KMS-11 (cell line): Measurements from ENCODE around the gene DUOX1.

Source experiments
- H2AFZ ChIP-seq: fragments of 200-600 bp; sonication (generic); 2 replicates; pipeline ENCODE4 v1.6.1; 2016; ENCODE audit warnings: antibody characterized with exemption, mixed run types, low read depth
- H3K27ac ChIP-seq: fragments of 200-600 bp; sonication (generic); 2 replicates; pipeline ENCODE4 v1.6.1; 2016; ENCODE audit warnings: mild to moderate bottlenecking, mixed run types
- H3K27me3 ChIP-seq: fragments of 200-600 bp; sonication (generic); 2 replicates; pipeline ENCODE4 v1.6.1; 2017; ENCODE audit warnings: mild to moderate bottlenecking, low read depth, mixed run types, moderate library complexity; ENCODE audit not compliant: insufficient read depth
- H3K36me3 ChIP-seq: fragments of 200-600 bp; sonication (generic); 2 replicates; pipeline ENCODE4 v1.6.1; 2017; ENCODE audit warnings: mild to moderate bottlenecking, mixed run types; ENCODE audit not compliant: insufficient read depth
- H3K4me1 ChIP-seq: fragments of 200-600 bp; sonication (generic); 2 replicates; pipeline ENCODE4 v1.6.1; 2016; ENCODE audit warnings: mild to moderate bottlenecking, low read depth, mixed run types; ENCODE audit not compliant: poor library complexity, severe bottlenecking
- H3K4me2 ChIP-seq: fragments of 200-600 bp; sonication (generic); 2 replicates; pipeline ENCODE4 v1.7.0; 2016; ENCODE audit warnings: mild to moderate bottlenecking, mixed run types
- H3K4me3 ChIP-seq: fragments of 200-600 bp; sonication (generic); IDR thresholded peaks from 2 replicates; pipeline ENCODE4 v1.6.1; 2017; ENCODE audit warnings: low read depth, low read length, mixed read lengths; ENCODE audit not compliant: insufficient read depth
- H3K79me2 ChIP-seq: fragments of 200-600 bp; sonication (generic); 2 replicates; pipeline ENCODE4 v1.6.1; 2016; ENCODE audit warnings: low read depth, mixed run types; ENCODE audit not compliant: insufficient read depth
- H3K9ac ChIP-seq: fragments of 200-600 bp; sonication (generic); 2 replicates; pipeline ENCODE4 v1.6.1; 2016; ENCODE audit warnings: mild to moderate bottlenecking, mixed run types
- H4K20me1 ChIP-seq: fragments of 200-600 bp; sonication (generic); 2 replicates; pipeline ENCODE4 v1.6.1; 2016; ENCODE audit warnings: mild to moderate bottlenecking, mixed run types; ENCODE audit not compliant: insufficient read depth
- CTCF ChIP-seq: fragments of 200-600 bp; sonication (generic); conservative IDR thresholded peaks from 2 replicates; pipeline ENCODE4 v1.6.1; 2017; ENCODE audit warnings: low read depth, mild to moderate bottlenecking, antibody characterized with exemption, low read length, moderate library complexity, mixed read lengths

The DUOX1 gene

GRCh38 chr15:45091576-45091975 lies 38.2 kb upstream of the DUOX1 start:
- Histone ChIP-seq H3K79me2 (no peaks in the 10 kb centered on the region), H3K4me1 (no peaks in the 10 kb centered on the region), H3K27ac (no peak overlapping the region), H3K27me3 (no peaks in the 10 kb centered on the region), H3K4me3 (no peak overlapping the region), H3K36me3 (no peaks in the 10 kb centered on the region), H2AFZ (no peak overlapping the region), H3K4me2 (no peak overlapping the region), H3K9ac (no peak overlapping the region), H4K20me1 (no peaks in the 10 kb centered on the region)
- TF ChIP-seq CTCF, result no peak

- Histone ChIP-seq H3K79me2 (no peaks in the 10 kb centered on the region), H3K4me2 (no peak overlapping the region), H3K4me3 (no peak overlapping the region), H3K9ac (no peak overlapping the region), H3K4me1 (no peaks in the 10 kb centered on the region), H3K27ac (no peak overlapping the region), H2AFZ (no peak overlapping the region), H3K27me3 (no peaks in the 10 kb centered on the region), H3K36me3 (no peaks in the 10 kb centered on the region), H4K20me1 (no peaks in the 10 kb centered on the region)
- no peak for TF ChIP-seq CTCF
Observed at GRCh38 chr15:45093013-45093412, 36.8 kb upstream of the DUOX1 start.

- no peak for TF ChIP-seq CTCF
Observed at GRCh38 chr15:45093622-45094357, 36.0 kb upstream of the DUOX1 start.

GRCh38 chr15:45094358-45094730 lies 35.5 kb upstream of the DUOX1 start:
- no peak overlapping the region for H3K9ac ChIP-seq
- H2AFZ ChIP-seq, result no peak overlapping the region
- H4K20me1 ChIP-seq, result no peaks in the 10 kb centered on the region
- no peaks in the 10 kb centered on the region for H3K36me3 ChIP-seq
- TF ChIP-seq CTCF, result no peak
- no peaks in the 10 kb centered on the region for H3K27me3 ChIP-seq
- H3K27ac ChIP-seq, result no peak overlapping the region
- H3K4me3 ChIP-seq, result no peak overlapping the region
- H3K4me1 ChIP-seq, result no peaks in the 10 kb centered on the region
- H3K79me2 ChIP-seq, result no peaks in the 10 kb centered on the region
- H3K4me2 ChIP-seq, result no peak overlapping the region

More at GRCh38 chr15:45093622-45094357, 36.0 kb upstream of the DUOX1 start:
- Histone ChIP-seq H3K4me1 (no peaks in the 10 kb centered on the region), H3K27me3 (no peaks in the 10 kb centered on the region), H3K4me2 (no peak overlapping the region), H2AFZ (no peak overlapping the region), H3K79me2 (no peaks in the 10 kb centered on the region), H3K36me3 (no peaks in the 10 kb centered on the region), H3K27ac (no peak overlapping the region), H3K4me3 (no peak overlapping the region), H4K20me1 (no peaks in the 10 kb centered on the region), H3K9ac (no peak overlapping the region)
